Measurements from ENCODE around the gene ESR2. TPM values are rescaled to one million over a fixed set of nuclear protein-coding genes. Genes with fewer than 3 reads are reported as not detected.

The ESR2 gene
- total RNA-seq, 3 donors from 2014 or later: 1.3 to 4.5 (median 4.4) TPM

- DNase-seq: no peak
- Mint-ChIP-seq H3K4me1 (ENCODE audit: low read depth) (no peaks in the 10 kb centered on the region), H3K4me3 (no peak overlapping the region), H3K36me3 (ENCODE audit: insufficient read depth) (no peaks in the 10 kb centered on the region), H3K27me3 (ENCODE audit: low read depth) (peaks cover 21% of the 10 kb centered on the region), H3K9me3 (no peaks in the 10 kb centered on the region)
- ATAC-seq: no peak
These were observed 47.0 kb downstream of the ESR2 start for GRCh38 chr14:64247195-64247594.

GRCh38 chr14:64246688-64247087, 47.5 kb downstream of the ESR2 start:
- H3K4me1 Mint-ChIP-seq (ENCODE audit: low read depth): no peaks in the 10 kb centered on the region
- no peaks in the 10 kb centered on the region for H3K36me3 Mint-ChIP-seq (ENCODE audit: insufficient read depth)
- H3K9me3 Mint-ChIP-seq: no peaks in the 10 kb centered on the region
- no peak for DNase-seq
- no peak overlapping the region for H3K4me3 Mint-ChIP-seq
- ATAC-seq: no peak
- H3K27me3 Mint-ChIP-seq (ENCODE audit: low read depth): peaks cover 21% of the 10 kb centered on the region

GRCh38 chr14:64245491-64245890, 48.7 kb downstream of the ESR2 start:
- Mint-ChIP-seq H3K4me3 (no peak overlapping the region), H3K36me3 (ENCODE audit: insufficient read depth) (no peaks in the 10 kb centered on the region), H3K4me1 (ENCODE audit: low read depth) (no peaks in the 10 kb centered on the region), H3K9me3 (no peaks in the 10 kb centered on the region), H3K27me3 (ENCODE audit: low read depth) (peaks cover 17% of the 10 kb centered on the region)
- DNase-seq: no peak
- ATAC-seq: no peak

- ATAC-seq (no peak), DNase-seq (no peak)
- no peaks in the 10 kb centered on the region for H3K36me3 Mint-ChIP-seq (ENCODE audit: insufficient read depth)
- peaks cover 16% of the 10 kb centered on the region for H3K27me3 Mint-ChIP-seq (ENCODE audit: low read depth)
- no peaks in the 10 kb centered on the region for H3K4me1 Mint-ChIP-seq (ENCODE audit: low read depth)
- H3K4me3 Mint-ChIP-seq: no peak overlapping the region
- no peaks in the 10 kb centered on the region for H3K9me3 Mint-ChIP-seq
These were observed 49.9 kb downstream of the ESR2 start for GRCh38 chr14:64244279-64244678.

- no peak for DNase-seq
- no peak for ATAC-seq
- Mint-ChIP-seq H3K9me3 (no peaks in the 10 kb centered on the region), H3K36me3 (ENCODE audit: insufficient read depth) (no peaks in the 10 kb centered on the region), H3K4me3 (no peak overlapping the region), H3K27me3 (ENCODE audit: low read depth) (peaks cover 4% of the 10 kb centered on the region), H3K4me1 (ENCODE audit: low read depth) (peaks cover 2% of the 10 kb centered on the region)
These were observed 55.5 kb downstream of the ESR2 start for GRCh38 chr14:64238631-64239030.

- no peaks in the 10 kb centered on the region for H3K36me3 Mint-ChIP-seq (ENCODE audit: insufficient read depth)
- H3K4me3 Mint-ChIP-seq: no peak overlapping the region
- no peaks in the 10 kb centered on the region for H3K9me3 Mint-ChIP-seq
- ATAC-seq (no peak), DNase-seq (no peak)
- H3K4me1 Mint-ChIP-seq (ENCODE audit: low read depth): peaks cover 2% of the 10 kb centered on the region
- peaks cover 4% of the 10 kb centered on the region for H3K27me3 Mint-ChIP-seq (ENCODE audit: low read depth)
These were observed 56.1 kb downstream of the ESR2 start for GRCh38 chr14:64238049-64238448.

GRCh38 chr14:64235652-64236640, 58.2 kb downstream of the ESR2 start:
- peaks cover 6% of the 10 kb centered on the region for H3K4me1 Mint-ChIP-seq (ENCODE audit: low read depth)

GRCh38 chr14:64234877-64235651, 59.1 kb downstream of the ESR2 start:
- no peak for DNase-seq
- Mint-ChIP-seq H3K27me3 (ENCODE audit: low read depth) (no peaks in the 10 kb centered on the region), H3K4me1 (ENCODE audit: low read depth) (peaks cover 6% of the 10 kb centered on the region), H3K9me3 (no peaks in the 10 kb centered on the region), H3K4me3 (no peak overlapping the region), H3K36me3 (ENCODE audit: insufficient read depth) (peaks cover 4% of the 10 kb centered on the region)
- ATAC-seq: no peak

More at GRCh38 chr14:64235652-64236640, 58.2 kb downstream of the ESR2 start:
- DNase-seq: no peak
- Mint-ChIP-seq H3K4me3 (no peak overlapping the region), H3K27me3 (ENCODE audit: low read depth) (peaks cover 2% of the 10 kb centered on the region), H3K9me3 (no peaks in the 10 kb centered on the region), H3K36me3 (ENCODE audit: insufficient read depth) (peaks cover 4% of the 10 kb centered on the region)
- no peak for ATAC-seq

- Mint-ChIP-seq H3K4me3 (no peak overlapping the region), H3K27me3 (ENCODE audit: low read depth) (no peaks in the 10 kb centered on the region)
- ATAC-seq: no peak
These were observed 60.5 kb downstream of the ESR2 start for GRCh38 chr14:64233531-64234190.

GRCh38 chr14:64232944-64233343, 61.2 kb downstream of the ESR2 start:
- peaks cover 4% of the 10 kb centered on the region for H3K4me1 Mint-ChIP-seq (ENCODE audit: low read depth)
- H3K36me3 Mint-ChIP-seq (ENCODE audit: insufficient read depth): peaks cover 8% of the 10 kb centered on the region
- no peak for ATAC-seq
- no peak overlapping the region for H3K4me3 Mint-ChIP-seq
- H3K9me3 Mint-ChIP-seq: no peaks in the 10 kb centered on the region
- no peaks in the 10 kb centered on the region for H3K27me3 Mint-ChIP-seq (ENCODE audit: low read depth)
- no peak for DNase-seq

More at GRCh38 chr14:64233531-64234190, 60.5 kb downstream of the ESR2 start:
- H3K36me3 Mint-ChIP-seq (ENCODE audit: insufficient read depth): peaks cover 4% of the 10 kb centered on the region
- no peak for DNase-seq
- H3K4me1 Mint-ChIP-seq (ENCODE audit: low read depth): peaks cover 4% of the 10 kb centered on the region
- no peaks in the 10 kb centered on the region for H3K9me3 Mint-ChIP-seq

GRCh38 chr14:64232095-64232838, 61.9 kb downstream of the ESR2 start:
- Mint-ChIP-seq H3K4me3 (no peak overlapping the region), H3K4me1 (ENCODE audit: low read depth) (peaks cover 4% of the 10 kb centered on the region), H3K9me3 (no peaks in the 10 kb centered on the region), H3K36me3 (ENCODE audit: insufficient read depth) (peaks cover 11% of the 10 kb centered on the region), H3K27me3 (ENCODE audit: low read depth) (no peaks in the 10 kb centered on the region)
- DNase-seq (no peak), ATAC-seq (peak; percentile 55 to 65)

GRCh38 chr14:64229489-64229888, 64.7 kb downstream of the ESR2 start:
- ATAC-seq: no peak

GRCh38 chr14:64227856-64228255, 66.3 kb downstream of the ESR2 start:
- Mint-ChIP-seq H3K4me3 (no peak overlapping the region), H3K9me3 (no peaks in the 10 kb centered on the region), H3K36me3 (ENCODE audit: insufficient read depth) (peaks cover 29% of the 10 kb centered on the region), H3K4me1 (ENCODE audit: low read depth) (peaks cover 4% of the 10 kb centered on the region), H3K27me3 (ENCODE audit: low read depth) (no peaks in the 10 kb centered on the region)
- ATAC-seq (no peak), DNase-seq (no peak)

More at GRCh38 chr14:64229489-64229888, 64.7 kb downstream of the ESR2 start:
- no peaks in the 10 kb centered on the region for H3K27me3 Mint-ChIP-seq (ENCODE audit: low read depth)
- H3K4me3 Mint-ChIP-seq: no peak overlapping the region
- DNase-seq: no peak
- H3K9me3 Mint-ChIP-seq: no peaks in the 10 kb centered on the region
- H3K4me1 Mint-ChIP-seq (ENCODE audit: low read depth): peaks cover 4% of the 10 kb centered on the region
- H3K36me3 Mint-ChIP-seq (ENCODE audit: insufficient read depth): peaks cover 19% of the 10 kb centered on the region

All from activated T-cell treated with anti-CD3 and anti-CD28 coated beads, Interleukin-2, amount 50 U/mL, for 4 hours (primary cell).